H9 (cell line): ENCODE measurements around the gene SART1. TPM values are rescaled to one million over a fixed set of nuclear protein-coding genes. Genes with fewer than 3 reads are reported as not detected.

Experiments used
- DNase-seq: peaks from one replicate; pipeline ENCODE4 v3.0.0-alpha.2; 2017
- H2AFZ ChIP-seq: one replicate; pipeline ENCODE4 v1.6.1; 2013; ENCODE audit warnings: mild to moderate bottlenecking, low read length, control low read depth, moderate library complexity
- H2AK5ac ChIP-seq: 2 replicates; pipeline ENCODE4 v1.6.1; 2013; ENCODE audit warnings: low read length, control low read depth, mixed read lengths; ENCODE audit not compliant: insufficient read length
- H2BK120ac ChIP-seq: one replicate; pipeline ENCODE4 v1.6.1; 2013; ENCODE audit warnings: low read depth, mild to moderate bottlenecking, low read length, control low read depth, inconsistent platforms; ENCODE audit not compliant: poor library complexity, severe bottlenecking
- H2BK12ac ChIP-seq: 2 replicates; pipeline ENCODE4 v1.6.1; 2013; ENCODE audit warnings: low read length, control low read depth, mixed read lengths, low read depth; ENCODE audit not compliant: insufficient read length
- H2BK15ac ChIP-seq: 2 replicates; pipeline ENCODE4 v1.6.1; 2013; ENCODE audit warnings: low read depth, low read length, control low read depth
- H2BK20ac ChIP-seq: one replicate; pipeline ENCODE4 v1.6.1; 2013; ENCODE audit warnings: low read depth, mild to moderate bottlenecking, low read length, control low read depth, inconsistent platforms; ENCODE audit not compliant: poor library complexity, severe bottlenecking
- H2BK5ac ChIP-seq: 2 replicates; pipeline ENCODE4 v1.6.1; 2013; ENCODE audit warnings: low read length, control low read depth, mixed read lengths; ENCODE audit not compliant: insufficient read length
- H3K14ac ChIP-seq: 2 replicates; pipeline ENCODE4 v1.6.1; 2013; ENCODE audit warnings: low read length, control low read depth; ENCODE audit not compliant: insufficient read depth
- H3K18ac ChIP-seq: 2 replicates; pipeline ENCODE4 v1.6.1; 2013; ENCODE audit warnings: low read depth, mild to moderate bottlenecking, mixed read lengths, low read length, control low read depth; ENCODE audit not compliant: insufficient read length
- H3K23ac ChIP-seq: 2 replicates; pipeline ENCODE4 v1.6.1; 2013; ENCODE audit warnings: low read length, control low read depth, mixed read lengths, low read depth; ENCODE audit not compliant: insufficient read length
- H3K23me2 ChIP-seq: 2 replicates; pipeline ENCODE4 v1.6.1; 2013; ENCODE audit warnings: low read depth, mild to moderate bottlenecking, mixed read lengths, low read length, control low read depth; ENCODE audit not compliant: insufficient read length, poor library complexity, severe bottlenecking
- H3K27ac ChIP-seq: 2 replicates; pipeline ENCODE4 v1.5.1; 2013; ENCODE audit warnings: low read length, control low read depth, mixed read lengths, low read depth; ENCODE audit not compliant: insufficient read length
- H3K27me3 ChIP-seq: 2 replicates; pipeline ENCODE4 v1.6.1; 2013; ENCODE audit warnings: low read length, control low read depth, inconsistent platforms; ENCODE audit not compliant: insufficient read depth
- H3K4ac ChIP-seq: 2 replicates; pipeline ENCODE4 v1.6.1; 2013; ENCODE audit warnings: low read depth, mild to moderate bottlenecking, control low read depth, inconsistent platforms, low read length, moderate library complexity
- H3K4me1 ChIP-seq: 2 replicates; pipeline ENCODE4 v1.6.1; 2013; ENCODE audit warnings: low read length, control low read depth, inconsistent platforms; ENCODE audit not compliant: insufficient read depth
- H3K4me2 ChIP-seq: 2 replicates; pipeline ENCODE4 v1.6.1; 2013; ENCODE audit warnings: low read length, control low read depth, mixed read lengths; ENCODE audit not compliant: insufficient read length, insufficient read depth
- H3K56ac ChIP-seq: 2 replicates; pipeline ENCODE4 v1.6.1; 2013; ENCODE audit warnings: low read depth, mild to moderate bottlenecking, mixed read lengths, low read length, control low read depth; ENCODE audit not compliant: insufficient read length
- H3K79me1 ChIP-seq: 2 replicates; pipeline ENCODE4 v1.6.1; 2013; ENCODE audit warnings: low read depth, mild to moderate bottlenecking, moderate library complexity, low read length, control low read depth, inconsistent platforms; ENCODE audit not compliant: insufficient read depth, poor library complexity, severe bottlenecking
- H3K79me2 ChIP-seq: 2 replicates; pipeline ENCODE4 v1.6.1; 2013; ENCODE audit warnings: low read length, control low read depth, inconsistent platforms; ENCODE audit not compliant: insufficient read depth
- H3K9ac ChIP-seq: 2 replicates; pipeline ENCODE4 v1.6.1; 2013; ENCODE audit warnings: low read length, control low read depth, mixed read lengths; ENCODE audit not compliant: insufficient read length; ENCODE audit errors: extremely low read depth
- H3K9me3 ChIP-seq: one replicate; pipeline ENCODE4 v1.6.1; 2013; ENCODE audit warnings: low read depth, low read length, inconsistent platforms; ENCODE audit not compliant: control insufficient read depth
- H3T11ph ChIP-seq: one replicate; pipeline ENCODE4 v1.6.1; 2013; ENCODE audit warnings: mild to moderate bottlenecking, low read length, control low read depth, inconsistent platforms
- H4K20me1 ChIP-seq: one replicate; pipeline ENCODE4 v1.6.1; 2013; ENCODE audit not compliant: control insufficient read depth, insufficient read length, insufficient read depth
- H4K5ac ChIP-seq: 2 replicates; pipeline ENCODE4 v1.6.1; 2013; ENCODE audit warnings: low read depth, mild to moderate bottlenecking, mixed read lengths, low read length, control low read depth; ENCODE audit not compliant: insufficient read length
- H4K8ac ChIP-seq: replicated peaks from 2 replicates; pipeline ENCODE4 v1.6.1; 2013; ENCODE audit warnings: low read length, control low read depth, mixed read lengths, low read depth; ENCODE audit not compliant: insufficient read length
- H4K91ac ChIP-seq: 2 replicates; pipeline ENCODE4 v1.6.1; 2013; ENCODE audit warnings: low read depth, mild to moderate bottlenecking, moderate library complexity, mixed read lengths, low read length, control low read depth; ENCODE audit not compliant: insufficient read length
- H3K27ac Mint-ChIP-seq, 3 experiments: 2 replicates in 2 of 3; 3 replicates in 1 of 3; pipeline ENCODE4 v1.8.0; 2020 to 2021; ENCODE audit warnings: mixed read lengths in 3 of 3, mild to moderate bottlenecking in 1 of 3, moderate library complexity in 1 of 3
- H3K27me3 Mint-ChIP-seq: 2 replicates; pipeline ENCODE4 v1.8.0; 2021; ENCODE audit warnings: low read depth, mild to moderate bottlenecking, moderate library complexity, mixed read lengths
- H3K36me3 Mint-ChIP-seq, 3 experiments: 2 replicates in 2 of 3; 3 replicates in 1 of 3; pipeline ENCODE4 v1.8.0; 2020 to 2021; ENCODE audit warnings: low read depth in 3 of 3, mixed read lengths in 3 of 3; ENCODE audit not compliant: insufficient read depth in 1 of 3
- H3K4me1 Mint-ChIP-seq, 2 experiments: 2 replicates each; pipeline ENCODE4 v1.8.0; 2020; ENCODE audit warnings: mixed read lengths in 2 of 2
- H3K4me3 Mint-ChIP-seq, 2 experiments: 2 replicates in 1 of 2; 3 replicates in 1 of 2; pipeline ENCODE4 v1.8.0; 2020 to 2021; ENCODE audit warnings: mild to moderate bottlenecking in 2 of 2, mixed read lengths in 2 of 2, moderate library complexity in 1 of 2
- H3K9me3 Mint-ChIP-seq, 2 experiments: 2 replicates in 1 of 2; 3 replicates in 1 of 2; pipeline ENCODE4 v1.8.0; 2020; ENCODE audit warnings: mild to moderate bottlenecking in 2 of 2, mixed read lengths in 2 of 2, moderate library complexity in 1 of 2
- CTCF ChIP-seq: fragments of 200-600 bp; sonication (generic); conservative IDR thresholded peaks from 3 replicates; pipeline ENCODE4 v1.8.0; 2021; ENCODE audit warnings: antibody characterized with exemption, mild to moderate bottlenecking
- WGBS: extraction: QIAGEN DNeasy Blood & Tissue Kit; methylation state at CpG from one replicate; pipeline ENCODE4 v1.1.7; 2013; ENCODE audit warnings: missing lambda C conversion rate, low lambda C conversion rate, mixed read lengths; ENCODE audit not compliant: insufficient read length; ENCODE audit errors: extremely low coverage; 5-methylcytosine and 5-hydroxymethylcytosine counted together
- total RNA-seq: library from RNA; stranded (reverse); gene quantifications from 2 replicates; pipeline ENCODE4 v1.2.1, GENCODE V29; 2021

Gene SART1
- total RNA-seq, 1 experiment from 2014 or later: 52.0 TPM

- H2AFZ ChIP-seq: no peak overlapping the region
- H4K5ac ChIP-seq: no peak overlapping the region
- H3K27ac Mint-ChIP-seq: peak overlapping the region in 1 of 3 experiments; percentile 62; a peak in 1 of 7 replicates
- WGBS: no CpG with 5 or more reads among the region's 12 CpGs
- DNase-seq: no peak
- H3K79me2 ChIP-seq: no peaks in the 10 kb centered on the region
- no peak overlapping the region for H3K56ac ChIP-seq
- H4K91ac ChIP-seq: no peak overlapping the region
- peaks cover 8% of the 10 kb centered on the region for H3K23me2 ChIP-seq
- no peaks in the 10 kb centered on the region for H3K79me1 ChIP-seq
- no peaks in the 10 kb centered on the region for H3K4me1 ChIP-seq
- H3K27me3 ChIP-seq: peaks cover 4% of the 10 kb centered on the region; the same call in 1 of the 2 replicates
- H3K4me1 Mint-ChIP-seq: peaks cover under 1 to 13% of the 10 kb centered on the region in 2 experiments; a peak in 3 of 4 replicates
- no peak overlapping the region for H3K9ac ChIP-seq
- H3K9me3 Mint-ChIP-seq: no peaks in the 10 kb centered on the region
- no peaks in the 10 kb centered on the region for H3K36me3 Mint-ChIP-seq
- no peaks in the 10 kb centered on the region for H4K20me1 ChIP-seq
- no peak overlapping the region for H2BK120ac ChIP-seq
- TF ChIP-seq CTCF: no peak
- H2BK20ac ChIP-seq: no peak overlapping the region
- H3K4me2 ChIP-seq: no peak overlapping the region
- no peaks in the 10 kb centered on the region; the same call in 1 of the 2 replicates for H3K27me3 Mint-ChIP-seq
- H2BK5ac ChIP-seq: no peak overlapping the region
- H2AK5ac ChIP-seq: no peak overlapping the region
- H3K14ac ChIP-seq: no peak overlapping the region; the same call in 1 of the 2 replicates
- H3K23ac ChIP-seq: no peak overlapping the region
- H3T11ph ChIP-seq: no peak overlapping the region
- no peak overlapping the region for H3K27ac ChIP-seq
- H2BK15ac ChIP-seq: no peak overlapping the region
- H3K4ac ChIP-seq: no peak overlapping the region
- no peak overlapping the region for H3K18ac ChIP-seq
- no peak overlapping the region for H4K8ac ChIP-seq
- no peak overlapping the region for H3K4me3 Mint-ChIP-seq
- H2BK12ac ChIP-seq: no peak overlapping the region
- no peaks in the 10 kb centered on the region for H3K9me3 ChIP-seq
These were observed 51.6 kb downstream of the SART1 start for GRCh38 chr11:66012946-66013761.
